OCI-LY7 (cell line): ENCODE data around the gene CFAP92. TPM values are rescaled to one million over a fixed set of nuclear protein-coding genes. Genes with fewer than 3 reads are reported as not detected.

ENCODE experiments used
- BruUV-seq: library from RNA; stranded (reverse); fragments of 400-500 nt; replicated peaks from 2 replicates; lab custom pipeline; 2021; lab: Mats Ljungman, UMichigan
- CTCF ChIA-PET: fragments of 300-600 bp; sonication (Branson Sonifier 250); formaldehyde crosslinking; loops from one replicate; lab custom pipeline; 2022; ENCODE audit warnings: antibody characterized with exemption; ENCODE audit not compliant: unreplicated experiment; lab: Charles Lee
- POLR2A ChIA-PET: fragments of 300-600 bp; sonication (Branson Sonifier 250); formaldehyde crosslinking; loops from one replicate; lab custom pipeline; 2022; ENCODE audit warnings: antibody characterized with exemption; lab: Charles Lee
- DNase-seq: peaks from one replicate; pipeline ENCODE4 v3.0.0-alpha.2; 2015; ENCODE audit warnings: low spot score
- H2AFZ ChIP-seq: fragments of 200-600 bp; sonication (generic), shearing (Covaris generic); 2 replicates; pipeline ENCODE4 v1.6.1; 2014; ENCODE audit warnings: mild to moderate bottlenecking, antibody characterized with exemption, low read length, moderate library complexity
- H3K27ac ChIP-seq: fragments of 200-600 bp; sonication (generic); 2 replicates; pipeline ENCODE4 v1.5.1; 2014; ENCODE audit warnings: mixed run types, low read depth, mild to moderate bottlenecking, moderate library complexity, low read length, inconsistent platforms; ENCODE audit not compliant: poor library complexity, severe bottlenecking
- H3K36me3 ChIP-seq: fragments of 200-600 bp; sonication (generic); 2 replicates; pipeline ENCODE4 v1.6.1; 2014; ENCODE audit warnings: mild to moderate bottlenecking, antibody characterized with exemption, low read length, moderate library complexity, mixed read lengths; ENCODE audit not compliant: insufficient read depth
- H3K4me1 ChIP-seq: fragments of 200-600 bp; sonication (generic); 2 replicates; pipeline ENCODE4 v1.5.1; 2014; ENCODE audit warnings: mild to moderate bottlenecking, low read length; ENCODE audit not compliant: insufficient read depth, poor library complexity, severe bottlenecking
- H3K4me2 ChIP-seq: fragments of 200-600 bp; sonication (generic); 2 replicates; pipeline ENCODE4 v1.6.1; 2014; ENCODE audit warnings: mild to moderate bottlenecking, low read length
- H3K4me3 ChIP-seq: fragments of 200-600 bp; sonication (generic); 2 replicates; pipeline ENCODE4 v1.5.1; 2014; ENCODE audit warnings: mild to moderate bottlenecking, low read depth, low read length; ENCODE audit not compliant: poor library complexity, severe bottlenecking
- H3K79me2 ChIP-seq: fragments of 200-600 bp; sonication (generic); 2 replicates; pipeline ENCODE4 v1.6.1; 2016; ENCODE audit warnings: low read depth, mild to moderate bottlenecking, low read length, moderate library complexity, mixed read lengths; ENCODE audit not compliant: insufficient read depth
- H3K9me2 ChIP-seq: fragments of 200-600 bp; sonication (generic); 2 replicates; pipeline ENCODE4 v1.6.1; 2016; ENCODE audit warnings: mild to moderate bottlenecking, low read length, mixed read lengths; ENCODE audit not compliant: insufficient read depth
- H3K9me3 ChIP-seq: fragments of 200-600 bp; sonication (generic); 2 replicates; pipeline ENCODE4 v1.6.1; 2014; ENCODE audit warnings: mild to moderate bottlenecking, mixed run types, low read length, mixed read lengths
- H4K20me1 ChIP-seq: fragments of 200-600 bp; sonication (generic); 2 replicates; pipeline ENCODE4 v1.6.1; 2014; ENCODE audit warnings: mild to moderate bottlenecking, antibody characterized with exemption, low read length, moderate library complexity, mixed read lengths; ENCODE audit not compliant: insufficient read depth
- CTCF ChIP-seq: fragments of 200-600 bp; sonication (generic); conservative IDR thresholded peaks from 2 replicates; pipeline ENCODE4 v1.5.1; 2014; ENCODE audit warnings: mild to moderate bottlenecking, antibody characterized with exemption, low read length, moderate library complexity, mixed read lengths
- EZH2phosphoT487 ChIP-seq: fragments of 200-600 bp; sonication (generic); IDR thresholded peaks from 2 replicates; pipeline ENCODE4 v1.6.1; 2018; ENCODE audit warnings: low read depth, borderline replicate concordance, mild to moderate bottlenecking, mixed run types, antibody characterized with exemption, low read length, moderate library complexity, mixed read lengths
- intact Hi-C: fragments of 100-400 bp; cut with micrococcal nuclease; formaldehyde crosslinking; loops from one replicate; pipeline ENCODE4 v1.10.0; 2022; ENCODE audit not compliant: unreplicated experiment
- total RNA-seq, 2 experiments: library from RNA; depleted of rRNA in 1 of 2; stranded (reverse); fragments of >200 nt in 1 of 2; shearing (Covaris generic) in 1 of 2; gene quantifications; 2 replicates each; pipeline ENCODE4 v1.2.3, GENCODE V29; 2014 to 2022

Gene CFAP92
- total RNA-seq, 2 experiments from 2014 or later: 0.08 to 0.66 TPM

- H4K20me1 ChIP-seq: no peaks in the 10 kb centered on the region
- no peak overlapping the region for H3K4me2 ChIP-seq
- no peaks in the 10 kb centered on the region for H3K9me3 ChIP-seq
- no peak for TF ChIP-seq CTCF
- no peaks in the 10 kb centered on the region for H3K9me2 ChIP-seq
- intact Hi-C loops: no loop called here
- H2AFZ ChIP-seq: no peak overlapping the region
- no TSS peak for BruUV-seq
- no peaks in the 10 kb centered on the region for H3K79me2 ChIP-seq
- no peaks in the 10 kb centered on the region for H3K36me3 ChIP-seq
- H3K4me3 ChIP-seq: no peak overlapping the region
- DNase-seq: no peak
- ChIA-PET CTCF (no interaction called here), POLR2A (no interaction called here)
- H3K4me1 ChIP-seq: peaks cover 40% of the 10 kb centered on the region
- no peak overlapping the region for H3K27ac ChIP-seq
Observed at GRCh38 chr3:129019266-129019665, 25.4 kb upstream of the CFAP92 start.

GRCh38 chr3:129018751-129019150 lies 24.9 kb upstream of the CFAP92 start:
- H2AFZ ChIP-seq: no peak overlapping the region
- no peak for DNase-seq
- POLR2A ChIA-PET: interaction anchor here (0.5 kb wide), 1 partner anchor 138 kb away, joined by 4 read pairs; no protein-coding TSS in a partner anchor
- H4K20me1 ChIP-seq: no peaks in the 10 kb centered on the region
- peaks cover 35% of the 10 kb centered on the region for H3K4me1 ChIP-seq
- BruUV-seq: no TSS peak
- H3K27ac ChIP-seq: no peak overlapping the region
- H3K4me3 ChIP-seq: no peak overlapping the region
- intact Hi-C loops: no loop called here
- no peak overlapping the region for H3K4me2 ChIP-seq
- H3K79me2 ChIP-seq: no peaks in the 10 kb centered on the region
- TF ChIP-seq CTCF: no peak
- TF ChIP-seq EZH2phosphoT487: no peak
- CTCF ChIA-PET: no interaction called here
- no peaks in the 10 kb centered on the region for H3K9me2 ChIP-seq
- H3K36me3 ChIP-seq: no peaks in the 10 kb centered on the region
- H3K9me3 ChIP-seq: no peaks in the 10 kb centered on the region

GRCh38 chr3:129018271-129018670 lies 24.4 kb upstream of the CFAP92 start:
- no TSS peak for BruUV-seq
- Histone ChIP-seq H3K4me2 (no peak overlapping the region), H3K27ac (no peak overlapping the region), H3K4me1 (peaks cover 32% of the 10 kb centered on the region), H3K9me3 (no peaks in the 10 kb centered on the region), H2AFZ (no peak overlapping the region), H3K4me3 (no peak overlapping the region), H3K36me3 (no peaks in the 10 kb centered on the region), H4K20me1 (no peaks in the 10 kb centered on the region), H3K9me2 (no peaks in the 10 kb centered on the region), H3K79me2 (no peaks in the 10 kb centered on the region)
- intact Hi-C loops: no loop called here
- ChIA-PET POLR2A (interaction anchor here (0.5 kb wide), 1 partner anchor 138 kb away, joined by 4 read pairs; no protein-coding TSS in a partner anchor), CTCF (no interaction called here)
- TF ChIP-seq CTCF: no peak
- TF ChIP-seq EZH2phosphoT487: no peak
- DNase-seq: no peak
